ENCODE results near the gene REEP6.

Gene REEP6

DNA sequence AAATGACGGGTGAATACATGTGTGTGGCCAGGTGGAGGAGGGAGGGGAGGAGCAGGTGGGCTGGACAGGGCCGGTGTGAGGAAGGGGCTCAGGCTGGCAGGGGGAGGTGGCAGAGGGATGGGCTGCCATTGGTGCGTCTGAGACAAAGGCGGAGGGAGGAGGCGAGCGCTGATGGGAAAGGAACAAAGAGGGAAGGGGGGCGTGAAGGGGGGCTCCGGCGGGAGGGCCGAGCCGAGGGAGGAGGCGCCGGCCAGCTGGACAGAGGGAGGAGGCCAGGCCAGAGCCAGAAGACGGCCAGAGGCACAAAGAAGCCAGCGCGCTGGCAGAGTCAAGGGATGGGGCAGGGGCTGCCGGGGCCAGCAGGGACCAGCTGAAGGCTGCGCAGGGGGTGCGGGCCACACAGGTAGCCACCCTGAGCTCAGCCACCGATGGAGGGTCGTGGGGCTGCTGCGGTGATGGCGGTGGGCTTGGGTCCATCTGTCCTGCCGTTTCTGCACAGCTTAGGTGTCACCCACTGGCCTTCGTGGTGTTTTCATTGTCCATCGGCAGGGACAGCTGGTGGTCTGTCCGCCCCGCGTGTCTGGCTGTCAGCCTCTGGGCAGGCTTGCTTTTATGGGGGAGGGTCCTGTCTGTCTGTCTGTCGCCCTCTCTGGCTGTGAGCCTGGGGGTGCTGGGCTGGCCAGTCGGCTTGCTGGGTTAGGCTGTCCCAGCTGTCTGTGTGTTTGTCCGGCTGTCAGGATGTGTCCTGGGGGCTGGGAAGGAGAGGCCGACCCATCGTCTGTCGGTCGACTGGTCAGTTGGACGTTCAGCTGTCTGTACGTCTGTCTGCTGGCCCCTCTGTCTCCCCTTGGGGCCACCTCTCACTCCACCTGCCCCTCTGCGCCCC is 38.8 kb upstream of the REEP6 start:
- Histone ChIP-seq H3K9me2 (replicated peaks; ENCODE audit: insufficient read depth, low read length) (no peaks in the 10 kb centered on the region), H3K36me3 (replicated peaks; ENCODE audit: insufficient read depth, low read length) (no peaks in the 10 kb centered on the region), H3K9me3 (replicated peaks; ENCODE audit: insufficient read depth, low read length) (no peaks in the 10 kb centered on the region), H3K4me1 (ENCODE audit: low read length) (peaks cover 13% of the 10 kb centered on the region; the same call in 1 of the 2 replicates), H2AFZ (ENCODE audit: low read length) (no peak overlapping the region), H3K27me3 (replicated peaks; ENCODE audit: insufficient read depth, low read length) (peaks cover 72% of the 10 kb centered on the region), H3K79me2 (ENCODE audit: low read length) (no peaks in the 10 kb centered on the region), H3K4me2 (ENCODE audit: low read depth, low read length) (no peak overlapping the region), H3K27ac (ENCODE audit: low read length) (no peak overlapping the region), H3K4me3 (ENCODE audit: low read length) (no peak overlapping the region), H4K20me1 (ENCODE audit: insufficient read depth, low read length) (no peaks in the 10 kb centered on the region; the same call in 1 of the 2 replicates), H3F3A (ENCODE audit: insufficient read depth, low read length) (peaks cover 19% of the 10 kb centered on the region), H3K9ac (ENCODE audit: low read length) (no peak overlapping the region)
- no peak for TF ChIP-seq EZH2 (optimal IDR thresholded peaks at IDR 0.05; ENCODE audit: low read depth, low read length)
- TF ChIP-seq, protein P1, sequence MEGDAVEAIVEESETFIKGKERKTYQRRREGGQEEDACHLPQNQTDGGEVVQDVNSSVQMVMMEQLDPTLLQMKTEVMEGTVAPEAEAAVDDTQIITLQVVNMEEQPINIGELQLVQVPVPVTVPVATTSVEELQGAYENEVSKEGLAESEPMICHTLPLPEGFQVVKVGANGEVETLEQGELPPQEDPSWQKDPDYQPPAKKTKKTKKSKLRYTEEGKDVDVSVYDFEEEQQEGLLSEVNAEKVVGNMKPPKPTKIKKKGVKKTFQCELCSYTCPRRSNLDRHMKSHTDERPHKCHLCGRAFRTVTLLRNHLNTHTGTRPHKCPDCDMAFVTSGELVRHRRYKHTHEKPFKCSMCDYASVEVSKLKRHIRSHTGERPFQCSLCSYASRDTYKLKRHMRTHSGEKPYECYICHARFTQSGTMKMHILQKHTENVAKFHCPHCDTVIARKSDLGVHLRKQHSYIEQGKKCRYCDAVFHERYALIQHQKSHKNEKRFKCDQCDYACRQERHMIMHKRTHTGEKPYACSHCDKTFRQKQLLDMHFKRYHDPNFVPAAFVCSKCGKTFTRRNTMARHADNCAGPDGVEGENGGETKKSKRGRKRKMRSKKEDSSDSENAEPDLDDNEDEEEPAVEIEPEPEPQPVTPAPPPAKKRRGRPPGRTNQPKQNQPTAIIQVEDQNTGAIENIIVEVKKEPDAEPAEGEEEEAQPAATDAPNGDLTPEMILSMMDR (IDR thresholded peaks at IDR 0.05; ENCODE audit: low read length) = no peak
- no peak for TF ChIP-seq EZH2phosphoT487 (IDR thresholded peaks at IDR 0.05; ENCODE audit: low read length)
- no peak for DNase-seq

DNA sequence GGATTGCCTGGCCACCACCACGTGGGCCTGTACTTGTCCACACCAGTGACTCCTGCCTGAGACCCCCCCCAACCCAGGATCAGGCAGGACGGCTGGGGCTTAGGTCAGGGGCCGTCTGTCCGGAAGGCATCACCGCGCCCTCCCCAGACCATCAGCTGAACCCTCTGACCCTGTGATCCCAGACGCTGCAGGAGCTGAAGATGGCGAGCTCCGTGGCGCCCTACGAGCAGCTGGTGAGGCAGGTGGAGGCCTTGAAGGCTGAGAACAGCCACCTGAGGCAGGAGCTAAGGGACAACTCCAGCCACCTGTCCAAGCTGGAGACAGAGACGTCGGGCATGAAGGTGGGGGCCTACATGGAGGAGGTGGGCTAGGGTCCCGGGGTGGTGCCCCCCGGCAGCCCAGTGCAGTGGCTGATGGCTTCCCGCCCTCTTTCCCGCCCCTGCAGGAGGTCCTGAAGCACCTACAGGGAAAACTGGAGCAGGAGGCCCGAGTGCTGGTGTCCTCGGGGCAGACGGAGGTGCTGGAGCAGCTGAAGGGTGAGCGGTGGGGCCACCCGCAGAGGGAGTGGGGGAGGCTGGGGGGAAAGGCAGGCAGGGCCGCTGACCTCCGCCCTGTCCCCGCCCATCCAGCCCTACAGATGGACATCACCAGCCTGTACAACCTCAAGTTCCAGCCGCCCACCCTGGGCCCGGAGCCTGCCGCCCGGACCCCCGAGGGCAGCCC is 38.0 kb upstream of the REEP6 start:
- Histone ChIP-seq H3K4me3 (ENCODE audit: low read length) (no peak overlapping the region), H3K9ac (ENCODE audit: low read length) (no peak overlapping the region), H3K27me3 (replicated peaks; ENCODE audit: insufficient read depth, low read length) (peaks cover 65% of the 10 kb centered on the region), H3K79me2 (ENCODE audit: low read length) (no peaks in the 10 kb centered on the region), H3K27ac (ENCODE audit: low read length) (no peak overlapping the region), H3K9me2 (replicated peaks; ENCODE audit: insufficient read depth, low read length) (no peaks in the 10 kb centered on the region), H3F3A (ENCODE audit: insufficient read depth, low read length) (peaks cover 19% of the 10 kb centered on the region), H3K9me3 (replicated peaks; ENCODE audit: insufficient read depth, low read length) (no peaks in the 10 kb centered on the region), H3K4me2 (ENCODE audit: low read depth, low read length) (no peak overlapping the region), H3K4me1 (ENCODE audit: low read length) (peaks cover 13% of the 10 kb centered on the region; the same call in 1 of the 2 replicates), H4K20me1 (ENCODE audit: insufficient read depth, low read length) (no peaks in the 10 kb centered on the region; the same call in 1 of the 2 replicates), H2AFZ (ENCODE audit: low read length) (no peak overlapping the region), H3K36me3 (replicated peaks; ENCODE audit: insufficient read depth, low read length) (no peaks in the 10 kb centered on the region)
- DNase-seq = no peak
- TF ChIP-seq, protein P1 (IDR thresholded peaks at IDR 0.05; ENCODE audit: low read length) = no peak
- TF ChIP-seq EZH2phosphoT487 (IDR thresholded peaks at IDR 0.05; ENCODE audit: low read length) = no peak
- no peak for TF ChIP-seq EZH2 (optimal IDR thresholded peaks at IDR 0.05; ENCODE audit: low read depth, low read length)

DNA sequence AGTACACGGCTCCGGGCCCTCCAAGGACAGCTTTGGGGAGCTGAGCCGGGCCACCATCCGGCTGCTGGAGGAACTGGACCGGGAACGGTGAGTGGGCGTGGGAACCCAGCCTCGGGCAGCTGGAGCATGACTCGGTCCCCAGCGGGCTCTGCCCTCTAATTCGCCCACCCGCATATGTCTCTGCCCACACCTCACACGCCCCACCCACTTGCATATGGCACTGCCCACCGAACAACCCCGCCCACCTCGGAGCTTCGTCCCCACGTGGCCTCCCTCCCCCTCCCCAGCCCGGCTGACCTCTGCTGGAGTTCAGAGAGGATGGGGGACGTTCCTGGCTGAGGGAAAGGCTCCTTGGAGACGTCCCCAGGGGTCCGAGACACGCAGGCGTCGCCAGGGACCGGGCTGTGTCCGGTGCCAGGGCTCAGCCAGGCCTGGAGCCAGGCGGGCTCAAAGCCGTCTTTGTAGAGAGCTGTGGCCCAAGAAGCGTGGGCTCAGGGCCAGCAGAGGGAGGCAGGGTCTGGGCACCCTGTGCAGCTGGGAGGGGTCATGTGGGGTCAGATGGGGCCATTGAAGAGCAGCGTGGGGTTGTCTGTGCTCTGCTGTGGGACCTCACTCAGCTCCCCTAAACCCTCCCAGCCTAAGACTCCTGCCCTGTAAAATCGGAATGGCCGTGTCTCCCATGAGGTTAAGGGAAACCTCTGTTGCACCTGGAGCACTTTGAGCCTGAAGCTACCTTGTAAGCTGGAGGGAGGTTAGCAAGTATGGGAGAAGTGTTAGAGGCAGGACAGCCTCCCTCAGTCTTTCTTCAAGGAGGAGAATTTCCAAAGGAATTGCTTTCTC is 37.2 kb upstream of the REEP6 start:
- Histone ChIP-seq H3K4me2 (ENCODE audit: low read depth, low read length) (no peak overlapping the region), H3F3A (ENCODE audit: insufficient read depth, low read length) (peaks cover 19% of the 10 kb centered on the region), H3K9ac (ENCODE audit: low read length) (no peak overlapping the region), H3K4me1 (ENCODE audit: low read length) (peaks cover 13% of the 10 kb centered on the region; the same call in 1 of the 2 replicates), H4K20me1 (ENCODE audit: insufficient read depth, low read length) (no peaks in the 10 kb centered on the region; the same call in 1 of the 2 replicates), H2AFZ (ENCODE audit: low read length) (no peak overlapping the region), H3K9me2 (replicated peaks; ENCODE audit: insufficient read depth, low read length) (no peaks in the 10 kb centered on the region), H3K27me3 (replicated peaks; ENCODE audit: insufficient read depth, low read length) (peaks cover 67% of the 10 kb centered on the region), H3K9me3 (replicated peaks; ENCODE audit: insufficient read depth, low read length) (no peaks in the 10 kb centered on the region), H3K36me3 (replicated peaks; ENCODE audit: insufficient read depth, low read length) (no peaks in the 10 kb centered on the region), H3K79me2 (ENCODE audit: low read length) (no peaks in the 10 kb centered on the region), H3K4me3 (ENCODE audit: low read length) (no peak overlapping the region), H3K27ac (ENCODE audit: low read length) (no peak overlapping the region)
- no peak for DNase-seq
- TF ChIP-seq EZH2 (optimal IDR thresholded peaks at IDR 0.05; ENCODE audit: low read depth, low read length) (no peak), EZH2phosphoT487 (IDR thresholded peaks at IDR 0.05; ENCODE audit: low read length) (no peak)
- TF ChIP-seq, protein P1 (IDR thresholded peaks at IDR 0.05; ENCODE audit: low read length) = no peak

Measured in MM.1S (cell line).